Jurkat, Clone E6-1 (cell line): ENCODE measurements around the gene SLC2A6.

ENCODE experiments used
- DNase-seq: peaks from one replicate; pipeline ENCODE4 v3.0.0-alpha.2; 2011; ENCODE audit warnings: low read depth, low spot score
- H3K4me3 ChIP-seq: 2 replicates; pipeline ENCODE4 v1.5.1; 2011; ENCODE audit warnings: mild to moderate bottlenecking, low read length, control low read depth, moderate library complexity

The SLC2A6 gene

GRCh38 chr9:133502112-133502511 is 23.2 kb upstream of the SLC2A6 start:
- no peak overlapping the region for H3K4me3 ChIP-seq
- DNase-seq: no peak

- DNase-seq: no peak
- H3K4me3 ChIP-seq: no peak overlapping the region
These were observed 21.0 kb upstream of the SLC2A6 start for GRCh38 chr9:133499892-133500270.

GRCh38 chr9:133499132-133499891 is 20.4 kb upstream of the SLC2A6 start:
- DNase-seq: no peak
- H3K4me3 ChIP-seq: no peak overlapping the region

GRCh38 chr9:133496861-133497842 is 18.3 kb upstream of the SLC2A6 start:
- no peak overlapping the region for H3K4me3 ChIP-seq
- DNase-seq: no peak

- no peak for DNase-seq
- no peak overlapping the region for H3K4me3 ChIP-seq
These were observed 16.7 kb upstream of the SLC2A6 start for GRCh38 chr9:133495327-133496293.

GRCh38 chr9:133494636-133495326 is 15.9 kb upstream of the SLC2A6 start:
- no peak overlapping the region for H3K4me3 ChIP-seq
- DNase-seq: no peak

GRCh38 chr9:133493845-133494540 is 15.1 kb upstream of the SLC2A6 start:
- H3K4me3 ChIP-seq: no peak overlapping the region
- DNase-seq: no peak

GRCh38 chr9:133493428-133493827 is 14.5 kb upstream of the SLC2A6 start:
- DNase-seq: no peak
- no peak overlapping the region for H3K4me3 ChIP-seq

GRCh38 chr9:133492061-133493021 is 13.4 kb upstream of the SLC2A6 start:
- DNase-seq: no peak
- H3K4me3 ChIP-seq: no peak overlapping the region

- DNase-seq: no peak
- H3K4me3 ChIP-seq: no peak overlapping the region
These were observed 12.7 kb upstream of the SLC2A6 start for GRCh38 chr9:133491656-133491925.

- DNase-seq: no peak
- no peak overlapping the region for H3K4me3 ChIP-seq
These were observed 12.2 kb upstream of the SLC2A6 start for GRCh38 chr9:133490865-133491655.

GRCh38 chr9:133490201-133490681 is 11.3 kb upstream of the SLC2A6 start:
- no peak overlapping the region for H3K4me3 ChIP-seq
- no peak for DNase-seq

- no peak for DNase-seq
- H3K4me3 ChIP-seq: no peak overlapping the region
These were observed 10.6 kb upstream of the SLC2A6 start for GRCh38 chr9:133489253-133490190.

GRCh38 chr9:133488686-133489252 is 9.9 kb upstream of the SLC2A6 start:
- no peak for DNase-seq
- no peak overlapping the region for H3K4me3 ChIP-seq

GRCh38 chr9:133487331-133487725 is 8.4 kb upstream of the SLC2A6 start:
- DNase-seq: no peak
- no peak overlapping the region for H3K4me3 ChIP-seq
